Measurements from ENCODE around the gene PKP4.

The PKP4 gene

DNA sequence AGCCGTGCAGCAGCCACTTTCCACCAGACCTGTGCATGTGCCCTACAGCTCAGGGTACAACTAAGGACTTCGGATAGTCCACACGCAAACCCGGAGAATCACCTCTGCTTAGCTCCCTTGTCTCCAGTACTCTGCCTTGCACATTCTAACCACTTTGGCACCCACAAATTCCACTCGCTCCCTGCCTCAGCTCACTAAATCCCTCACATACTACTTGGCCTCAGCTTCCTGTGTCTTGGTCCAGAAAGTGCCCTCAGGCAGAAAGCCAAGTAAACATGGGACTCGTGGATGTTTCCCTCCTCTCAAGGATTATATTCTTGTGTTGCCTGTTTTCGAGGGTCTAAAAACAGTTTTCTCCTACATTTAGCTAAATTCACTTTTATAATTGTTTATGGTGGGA, 180.6 kb downstream of the PKP4 start:
- Histone ChIP-seq H3K27me3 (ENCODE audit: control insufficient read depth in 1 of 2, insufficient read depth in 2 of 2, low read length in 2 of 2) (no peaks in the 10 kb centered on the region), H3K9me3 (ENCODE audit: low read length) (no peaks in the 10 kb centered on the region), H3K9ac (ENCODE audit: low read length) (no peak overlapping the region), H3K4me1 (ENCODE audit: insufficient read depth, low read length) (no peaks in the 10 kb centered on the region), H3K4me3 (ENCODE audit: low read depth in 1 of 2, low read length in 2 of 2) (no peak overlapping the region), H3K27ac (ENCODE audit: low read depth, low read length) (no peak overlapping the region), H3K36me3 (ENCODE audit: insufficient read depth, low read length) (peaks cover 6% of the 10 kb centered on the region)

DNA sequence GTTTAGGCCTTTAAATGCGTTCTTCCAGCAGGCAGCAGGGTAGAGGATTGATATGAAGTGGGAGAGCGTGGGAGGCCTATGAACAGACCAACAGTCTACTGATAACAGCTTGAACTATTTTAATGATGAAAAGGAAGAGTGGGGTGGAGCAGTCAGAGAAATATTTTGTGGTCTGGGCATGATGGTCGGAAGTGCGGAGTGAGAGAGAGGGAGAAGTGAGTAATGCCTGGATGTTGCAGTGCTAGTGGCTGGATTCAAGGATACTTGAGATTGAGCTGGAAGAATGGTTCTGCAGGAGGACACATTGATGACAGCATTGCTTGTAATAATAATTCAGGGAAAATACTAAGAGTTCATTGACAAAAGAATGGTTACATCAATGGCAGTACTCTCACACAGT, 187.4 kb downstream of the PKP4 start:
- H3K9ac ChIP-seq (ENCODE audit: low read length): no peak overlapping the region
- H3K36me3 ChIP-seq (ENCODE audit: insufficient read depth, low read length): peaks cover under 1% of the 10 kb centered on the region
- no peaks in the 10 kb centered on the region for H3K9me3 ChIP-seq (ENCODE audit: low read length)
- no peak overlapping the region for H3K4me3 ChIP-seq (ENCODE audit: low read depth in 1 of 2, low read length in 2 of 2)
- H3K27me3 ChIP-seq (ENCODE audit: control insufficient read depth in 1 of 2, insufficient read depth in 2 of 2, low read length in 2 of 2): no peaks in the 10 kb centered on the region
- no peaks in the 10 kb centered on the region for H3K4me1 ChIP-seq (ENCODE audit: insufficient read depth, low read length)
- H3K27ac ChIP-seq (ENCODE audit: low read depth, low read length): no peak overlapping the region

DNA sequence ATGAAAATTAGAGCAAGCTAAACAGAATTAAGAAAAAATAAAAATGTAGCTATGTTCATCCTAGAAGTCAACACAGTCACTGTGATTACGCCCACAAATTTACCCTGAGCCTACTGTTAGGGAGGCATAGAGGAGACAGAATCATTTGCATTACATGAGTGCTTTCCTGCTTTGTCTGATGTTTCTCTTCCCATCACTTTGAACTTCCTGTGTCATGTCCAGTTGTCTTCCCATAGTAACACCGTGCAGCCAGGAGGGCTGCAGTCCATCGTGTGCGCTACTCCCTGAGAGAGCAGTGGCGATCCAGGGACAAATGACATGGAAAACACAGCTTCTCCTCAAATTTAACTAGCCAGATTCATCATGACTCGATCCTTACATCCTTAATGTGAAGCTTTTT, 188.5 kb downstream of the PKP4 start:
- H3K4me3 ChIP-seq (ENCODE audit: low read depth in 1 of 2, low read length in 2 of 2): no peak overlapping the region
- no peak overlapping the region for H3K27ac ChIP-seq (ENCODE audit: low read depth, low read length)
- no peaks in the 10 kb centered on the region for H3K36me3 ChIP-seq (ENCODE audit: insufficient read depth, low read length)
- no peak overlapping the region for H3K9ac ChIP-seq (ENCODE audit: low read length)
- H3K4me1 ChIP-seq (ENCODE audit: insufficient read depth, low read length): no peaks in the 10 kb centered on the region
- H3K9me3 ChIP-seq (ENCODE audit: low read length): no peaks in the 10 kb centered on the region
- no peaks in the 10 kb centered on the region for H3K27me3 ChIP-seq (ENCODE audit: control insufficient read depth in 1 of 2, insufficient read depth in 2 of 2, low read length in 2 of 2)

DNA sequence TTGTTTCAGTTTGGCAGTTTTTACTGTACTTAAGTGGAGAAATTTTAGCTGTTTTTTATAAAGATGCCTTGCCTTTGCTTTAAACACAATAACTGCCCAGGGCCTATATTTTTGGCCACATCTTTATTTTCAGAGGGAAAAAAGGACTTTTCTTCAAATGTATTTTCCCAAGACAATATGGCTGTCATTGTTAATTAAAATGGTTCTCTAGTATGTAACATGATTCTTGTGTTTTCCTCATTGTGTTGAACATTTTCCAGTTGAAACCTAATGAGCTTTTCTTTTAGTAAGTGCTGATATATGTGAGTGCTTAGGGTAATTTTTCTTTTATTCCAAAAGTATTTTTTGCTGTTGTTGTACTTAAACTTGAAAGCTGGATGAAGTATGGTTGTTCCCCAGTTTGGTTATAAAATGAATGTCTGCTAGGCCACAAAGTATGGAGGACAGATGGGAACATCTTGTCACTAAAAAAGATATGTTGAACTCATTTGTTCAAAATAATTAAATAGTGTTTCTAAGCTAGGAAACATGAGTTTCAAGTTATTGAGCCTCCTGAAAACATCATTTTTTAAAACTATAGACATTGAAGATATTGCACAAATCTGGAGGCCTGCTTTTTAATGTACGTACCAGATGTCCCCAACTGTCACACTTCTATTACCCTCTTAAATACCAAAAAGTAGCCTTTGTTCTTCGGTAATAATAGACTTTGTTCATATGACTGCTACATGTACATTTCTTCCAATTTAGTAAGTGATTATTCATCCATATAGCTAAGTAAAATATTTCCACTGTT, 190.9 kb downstream of the PKP4 start:
- Histone ChIP-seq H3K9ac (ENCODE audit: low read length) (no peak overlapping the region), H3K36me3 (ENCODE audit: insufficient read depth, low read length) (no peaks in the 10 kb centered on the region), H3K27ac (ENCODE audit: low read depth, low read length) (no peak overlapping the region), H3K9me3 (ENCODE audit: low read length) (no peaks in the 10 kb centered on the region), H3K27me3 (ENCODE audit: control insufficient read depth in 1 of 2, insufficient read depth in 2 of 2, low read length in 2 of 2) (no peaks in the 10 kb centered on the region), H3K4me3 (ENCODE audit: low read depth in 1 of 2, low read length in 2 of 2) (no peak overlapping the region), H3K4me1 (ENCODE audit: insufficient read depth, low read length) (no peaks in the 10 kb centered on the region)

DNA sequence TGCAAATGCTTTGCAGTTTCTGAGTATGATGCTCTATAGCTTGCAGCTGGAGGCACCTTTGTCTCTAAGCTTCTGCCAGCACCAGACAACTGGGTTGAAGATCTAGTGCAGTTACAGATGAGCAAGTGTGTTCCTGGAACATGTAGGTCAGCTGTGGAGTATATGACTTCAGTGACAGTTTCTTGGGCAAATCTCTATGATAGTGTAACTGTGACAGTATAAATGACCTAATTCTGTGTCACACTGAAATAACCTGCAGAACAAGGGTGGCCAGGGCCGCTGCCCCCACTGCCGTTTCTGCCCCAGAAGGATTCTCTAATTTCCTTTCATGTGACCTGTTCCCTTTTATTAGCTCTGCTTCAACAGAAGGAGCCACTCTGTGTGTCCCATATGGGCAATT, 193.1 kb downstream of the PKP4 start:
- no peaks in the 10 kb centered on the region for H3K9me3 ChIP-seq (ENCODE audit: low read length)
- H3K4me3 ChIP-seq (ENCODE audit: low read depth in 1 of 2, low read length in 2 of 2): no peak overlapping the region
- no peak overlapping the region for H3K27ac ChIP-seq (ENCODE audit: low read depth, low read length)
- H3K4me1 ChIP-seq (ENCODE audit: insufficient read depth, low read length): no peaks in the 10 kb centered on the region
- H3K9ac ChIP-seq (ENCODE audit: low read length): no peak overlapping the region
- H3K27me3 ChIP-seq (ENCODE audit: control insufficient read depth in 1 of 2, insufficient read depth in 2 of 2, low read length in 2 of 2): no peaks in the 10 kb centered on the region
- no peaks in the 10 kb centered on the region for H3K36me3 ChIP-seq (ENCODE audit: insufficient read depth, low read length)

DNA sequence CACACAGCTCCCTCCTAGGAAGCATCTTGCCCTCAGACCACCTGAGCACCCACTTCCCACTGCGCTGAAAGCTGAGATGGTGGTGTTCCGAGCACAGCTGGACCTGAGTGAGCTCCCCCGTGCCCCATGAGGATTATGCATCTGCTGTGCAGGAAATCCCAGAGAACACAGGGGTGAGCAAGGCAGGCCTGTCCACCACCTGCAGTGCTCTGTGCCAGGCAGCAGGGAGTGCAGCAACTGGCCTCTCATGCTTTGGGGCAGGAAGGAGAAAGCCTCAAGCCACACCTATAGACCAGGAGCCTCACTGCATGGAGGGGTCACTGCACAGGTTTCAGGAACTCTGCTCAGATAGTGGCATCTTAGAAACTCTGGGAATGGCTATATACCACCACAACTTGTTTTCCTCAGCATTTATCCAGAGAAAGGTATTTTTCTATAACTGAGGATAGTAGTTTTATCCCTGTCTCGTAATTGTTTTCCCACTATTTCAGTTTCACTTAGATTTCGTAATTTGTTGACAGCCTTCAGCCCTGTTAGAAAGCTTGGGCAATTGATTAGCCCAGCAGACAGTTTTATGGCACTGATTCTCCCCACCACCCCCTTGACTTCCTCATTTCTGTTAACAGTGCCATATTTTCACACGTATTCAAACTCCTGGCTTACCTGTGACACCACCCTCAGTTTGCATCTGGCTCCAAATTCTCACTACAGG, 194.1 kb downstream of the PKP4 start:
- no peaks in the 10 kb centered on the region for H3K4me1 ChIP-seq (ENCODE audit: insufficient read depth, low read length)
- H3K9me3 ChIP-seq (ENCODE audit: low read length): no peaks in the 10 kb centered on the region
- no peak overlapping the region for H3K4me3 ChIP-seq (ENCODE audit: low read depth in 1 of 2, low read length in 2 of 2)
- H3K27ac ChIP-seq (ENCODE audit: low read depth, low read length): no peak overlapping the region
- H3K9ac ChIP-seq (ENCODE audit: low read length): no peak overlapping the region
- no peaks in the 10 kb centered on the region for H3K36me3 ChIP-seq (ENCODE audit: insufficient read depth, low read length)
- no peaks in the 10 kb centered on the region for H3K27me3 ChIP-seq (ENCODE audit: control insufficient read depth in 1 of 2, insufficient read depth in 2 of 2, low read length in 2 of 2)

DNA sequence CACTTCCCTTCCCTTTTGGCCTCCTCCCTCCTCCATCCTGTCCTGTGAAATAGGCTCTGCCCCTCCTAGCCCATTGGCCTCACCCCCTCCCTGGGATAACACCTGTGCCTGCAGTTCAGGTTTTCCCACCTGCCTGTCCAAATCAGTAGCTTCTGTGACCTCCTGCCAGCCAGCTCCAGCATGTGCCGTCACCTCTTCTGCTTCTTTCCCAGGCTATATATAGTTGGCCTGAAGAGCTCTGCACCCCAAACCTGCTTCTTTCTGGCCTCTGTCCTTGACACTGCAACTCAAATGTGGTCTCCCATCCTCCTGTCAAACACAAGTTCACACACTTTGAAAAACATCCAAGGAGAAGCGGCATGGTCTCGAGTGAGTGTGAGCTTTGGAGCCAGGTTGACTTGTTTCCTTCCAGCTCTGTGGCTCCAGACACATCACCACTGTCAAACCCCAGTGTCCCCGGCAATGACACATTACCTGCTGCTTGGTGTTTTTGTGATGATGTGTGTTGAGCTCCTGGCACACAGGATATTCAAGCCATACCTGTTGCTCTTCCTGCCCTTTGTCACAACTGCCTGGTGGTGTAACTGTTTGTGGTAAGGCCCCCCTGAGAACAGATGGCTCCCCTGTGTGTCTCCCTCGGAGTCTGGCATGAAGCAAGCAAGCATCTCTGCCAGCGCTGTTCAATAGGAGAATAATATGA, 194.8 kb downstream of the PKP4 start:
- no peak overlapping the region for H3K4me3 ChIP-seq (ENCODE audit: low read depth in 1 of 2, low read length in 2 of 2)
- H3K27me3 ChIP-seq (ENCODE audit: control insufficient read depth in 1 of 2, insufficient read depth in 2 of 2, low read length in 2 of 2): no peaks in the 10 kb centered on the region
- no peaks in the 10 kb centered on the region for H3K9me3 ChIP-seq (ENCODE audit: low read length)
- H3K9ac ChIP-seq (ENCODE audit: low read length): no peak overlapping the region
- peaks cover under 1% of the 10 kb centered on the region for H3K36me3 ChIP-seq (ENCODE audit: insufficient read depth, low read length)
- H3K27ac ChIP-seq (ENCODE audit: low read depth, low read length): no peak overlapping the region
- H3K4me1 ChIP-seq (ENCODE audit: insufficient read depth, low read length): no peaks in the 10 kb centered on the region

DNA sequence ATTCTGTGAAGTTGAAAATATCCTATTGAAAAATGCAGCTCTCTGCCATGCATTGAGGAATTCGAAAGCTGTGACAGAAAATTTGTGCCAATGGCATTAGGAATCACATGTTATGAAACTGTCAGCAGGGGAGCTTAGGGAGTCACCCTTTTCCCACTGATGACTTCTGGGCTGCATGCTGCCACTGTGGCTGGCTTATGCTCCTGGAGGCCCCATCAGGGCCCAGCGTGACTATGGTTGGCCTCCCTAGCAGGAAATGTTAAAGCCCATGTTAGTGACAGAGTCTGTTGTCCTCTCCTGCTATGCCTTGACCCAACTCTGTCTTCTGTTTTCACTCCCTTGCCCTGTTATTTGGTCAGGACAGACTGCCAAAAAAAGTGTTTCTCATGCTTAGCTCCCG, 198.9 kb downstream of the PKP4 start:
- Histone ChIP-seq H3K27ac (ENCODE audit: low read depth, low read length) (no peak overlapping the region), H3K9me3 (ENCODE audit: low read length) (no peaks in the 10 kb centered on the region), H3K9ac (ENCODE audit: low read length) (no peak overlapping the region), H3K27me3 (ENCODE audit: control insufficient read depth in 1 of 2, insufficient read depth in 2 of 2, low read length in 2 of 2) (no peaks in the 10 kb centered on the region), H3K4me1 (ENCODE audit: insufficient read depth, low read length) (no peaks in the 10 kb centered on the region), H3K36me3 (ENCODE audit: insufficient read depth, low read length) (peaks cover 4% of the 10 kb centered on the region), H3K4me3 (ENCODE audit: low read depth in 1 of 2, low read length in 2 of 2) (no peak overlapping the region)

DNA sequence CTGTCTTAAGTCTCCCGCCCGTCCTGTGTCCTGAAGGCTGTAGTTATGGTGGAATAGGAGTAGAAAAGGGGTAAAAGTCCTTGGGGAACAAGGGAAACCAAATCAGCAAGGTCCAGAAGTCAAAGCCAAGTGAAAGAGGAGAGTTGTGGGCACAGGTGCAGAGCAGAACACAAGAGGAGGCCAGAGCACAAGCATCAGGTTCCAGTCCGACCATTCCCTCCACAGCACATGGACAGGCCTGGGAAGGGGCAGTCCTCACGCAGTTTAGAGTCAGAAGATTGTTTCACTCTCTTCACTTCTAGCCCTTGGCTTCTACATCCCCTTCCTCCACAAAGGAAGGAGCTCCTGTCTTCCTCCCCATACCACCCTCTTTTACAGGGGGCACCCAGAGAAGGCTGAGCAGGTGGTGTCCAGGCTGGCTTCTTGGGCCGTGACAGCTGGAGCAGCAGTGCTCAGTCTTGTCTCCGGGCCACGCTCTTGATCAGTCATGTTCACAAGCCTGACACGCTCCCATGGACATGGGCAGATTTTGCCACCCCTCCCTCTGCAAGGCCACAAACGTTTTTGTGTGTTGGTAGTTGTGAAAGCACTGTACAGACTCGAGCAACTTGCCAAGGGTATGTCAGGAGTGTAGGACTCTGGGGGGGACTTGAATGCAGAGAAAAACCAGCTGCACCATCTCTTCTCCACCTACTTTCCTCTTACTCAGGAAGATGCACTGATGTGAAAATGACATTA, 199.9 kb downstream of the PKP4 start:
- Histone ChIP-seq H3K27ac (ENCODE audit: low read depth, low read length) (no peak overlapping the region), H3K4me3 (ENCODE audit: low read depth in 1 of 2, low read length in 2 of 2) (no peak overlapping the region), H3K9me3 (ENCODE audit: low read length) (no peaks in the 10 kb centered on the region), H3K4me1 (ENCODE audit: insufficient read depth, low read length) (no peaks in the 10 kb centered on the region), H3K36me3 (ENCODE audit: insufficient read depth, low read length) (peaks cover 4% of the 10 kb centered on the region), H3K27me3 (ENCODE audit: control insufficient read depth in 1 of 2, insufficient read depth in 2 of 2, low read length in 2 of 2) (no peaks in the 10 kb centered on the region), H3K9ac (ENCODE audit: low read length) (no peak overlapping the region)

DNA sequence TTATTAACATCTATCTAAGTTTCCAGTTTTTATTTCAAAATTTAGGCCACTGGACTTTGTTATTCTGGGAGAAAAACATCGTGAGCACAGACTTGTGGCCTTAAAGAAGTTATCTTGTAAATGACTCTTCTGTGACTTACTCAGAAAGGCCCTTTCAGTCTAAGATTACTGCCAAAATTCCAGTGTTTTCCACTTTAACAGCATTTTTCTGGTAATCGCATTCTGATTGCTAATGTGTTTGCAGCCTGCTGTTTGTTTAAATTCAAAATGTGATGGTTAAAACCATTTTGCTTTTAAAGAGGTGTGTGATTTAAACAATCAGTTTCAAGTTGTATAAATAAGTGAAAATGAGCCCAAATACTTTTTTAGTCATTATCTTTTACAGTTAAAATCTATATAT, 201.6 kb downstream of the PKP4 start:
- Histone ChIP-seq H3K36me3 (ENCODE audit: insufficient read depth, low read length) (peaks cover 8% of the 10 kb centered on the region), H3K27ac (ENCODE audit: low read depth, low read length) (no peak overlapping the region), H3K4me3 (ENCODE audit: low read depth in 1 of 2, low read length in 2 of 2) (no peak overlapping the region)

DNA sequence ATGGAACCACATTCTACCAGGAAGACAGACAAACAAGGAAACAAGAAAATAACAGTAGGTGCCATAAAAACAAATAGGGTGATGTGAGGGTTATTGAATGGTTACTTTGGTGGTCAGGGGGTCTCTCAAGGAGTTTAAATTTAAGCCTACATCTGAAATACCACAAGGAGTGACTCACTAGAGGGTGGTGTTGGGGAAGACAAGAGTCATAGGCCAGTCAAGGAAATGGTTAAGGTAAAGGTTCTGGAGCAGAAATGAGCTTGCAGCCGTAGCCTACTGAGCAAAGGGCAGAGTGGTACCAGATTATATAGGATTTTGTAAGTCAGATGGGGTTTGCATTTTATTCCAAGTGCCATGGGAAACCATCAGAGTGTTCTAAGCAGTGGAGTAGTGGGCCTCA, 202.7 kb downstream of the PKP4 start:
- no peaks in the 10 kb centered on the region for H3K4me1 ChIP-seq (ENCODE audit: insufficient read depth, low read length)
- no peak overlapping the region for H3K27ac ChIP-seq (ENCODE audit: low read depth, low read length)
- no peak overlapping the region for H3K4me3 ChIP-seq (ENCODE audit: low read depth in 1 of 2, low read length in 2 of 2)
- no peaks in the 10 kb centered on the region for H3K27me3 ChIP-seq (ENCODE audit: control insufficient read depth in 1 of 2, insufficient read depth in 2 of 2, low read length in 2 of 2)
- H3K36me3 ChIP-seq (ENCODE audit: insufficient read depth, low read length): peaks cover 14% of the 10 kb centered on the region
- H3K9me3 ChIP-seq (ENCODE audit: low read length): no peaks in the 10 kb centered on the region
- H3K9ac ChIP-seq (ENCODE audit: low read length): no peak overlapping the region

More for the DNA sequence above, 201.6 kb downstream of the PKP4 start:
- Histone ChIP-seq H3K27me3 (ENCODE audit: control insufficient read depth in 1 of 2, insufficient read depth in 2 of 2, low read length in 2 of 2) (no peaks in the 10 kb centered on the region), H3K9me3 (ENCODE audit: low read length) (no peaks in the 10 kb centered on the region), H3K9ac (ENCODE audit: low read length) (no peak overlapping the region), H3K4me1 (ENCODE audit: insufficient read depth, low read length) (no peaks in the 10 kb centered on the region)
